HFF-Myc (cell line): ENCODE data around the gene DISC1.
A peak's percentile ranks its signal among the peaks of the same experiment; 100 is the strongest.

Experiments used
- DNase-seq: peaks from one replicate; pipeline ENCODE4 v3.0.0-alpha.2; 2011; ENCODE audit warnings: low read depth; ENCODE audit errors: extremely low read depth
- H3K4me3 ChIP-seq: replicated peaks from 2 replicates; pipeline ENCODE4 v1.5.1; 2011; ENCODE audit warnings: low read depth, mild to moderate bottlenecking, control low read depth, low read length
- CTCF ChIP-seq: IDR thresholded peaks from 2 replicates; pipeline ENCODE4 v1.5.1; 2012; ENCODE audit warnings: mild to moderate bottlenecking, low read depth, low read length, control low read depth; ENCODE audit errors: missing control alignments

DISC1 gene

GRCh38 chr1:231991231-231991630 lies 364.6 kb downstream of the DISC1 start:
- no peak overlapping the region for H3K4me3 ChIP-seq
- TF ChIP-seq CTCF, result no peak
- peak; percentile 24 for DNase-seq

DNA sequence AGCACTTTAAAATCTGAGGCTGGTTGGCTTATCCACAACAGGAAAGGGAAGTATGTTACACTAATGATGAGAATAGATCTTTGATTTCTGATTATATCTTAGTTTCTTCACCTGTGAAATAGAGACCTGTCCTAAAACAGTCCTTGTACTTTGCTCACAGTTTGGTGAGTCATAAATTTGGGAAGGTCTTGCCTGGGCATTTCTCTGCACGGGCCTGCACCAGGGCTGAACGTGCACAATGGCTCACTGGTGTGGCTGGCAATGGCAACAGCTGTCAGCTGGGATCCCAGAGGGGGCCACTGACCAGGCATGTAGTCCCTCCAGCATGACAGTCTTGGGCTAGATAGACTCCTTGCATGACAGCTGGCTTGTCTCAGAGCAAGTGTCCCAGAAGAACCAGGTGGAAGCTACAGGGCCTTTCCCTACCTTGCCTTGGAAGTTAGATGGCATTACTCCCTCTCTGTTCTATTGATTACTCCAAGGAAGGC lies 367.4 kb downstream of the DISC1 start:
- no peak for TF ChIP-seq CTCF
- DNase-seq, result no peak
- H3K4me3 ChIP-seq, result no peak overlapping the region

DNA sequence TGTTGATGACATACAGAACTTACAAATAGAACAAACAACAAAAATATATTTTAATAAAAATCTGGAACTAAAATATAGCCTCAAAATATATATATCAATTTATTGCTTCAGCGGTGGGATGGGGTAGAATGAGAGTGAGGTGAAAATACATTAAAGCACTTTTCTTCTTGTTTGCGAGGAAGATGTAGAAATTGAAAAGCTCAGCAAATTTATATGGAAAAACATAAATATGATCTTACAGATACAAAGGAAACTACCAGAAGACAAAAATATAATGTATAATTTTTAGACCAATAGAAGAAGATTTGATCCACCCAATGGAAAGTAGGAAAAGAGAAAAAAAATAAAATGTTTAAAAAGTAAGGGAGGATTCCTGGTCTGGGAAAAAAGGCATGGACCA lies 372.2 kb downstream of the DISC1 start:
- no peak for DNase-seq
- no peak for TF ChIP-seq CTCF
- H3K4me3 ChIP-seq, result no peak overlapping the region

GRCh38 chr1:232005300-232005699 lies 378.7 kb downstream of the DISC1 start:
- no peak for DNase-seq
- no peak for TF ChIP-seq CTCF
- H3K4me3 ChIP-seq, result no peak overlapping the region

- no peak for TF ChIP-seq CTCF
- DNase-seq, result no peak
- no peak overlapping the region for H3K4me3 ChIP-seq
Measured at GRCh38 chr1:232009741-232010140, 383.2 kb downstream of the DISC1 start.

DNA sequence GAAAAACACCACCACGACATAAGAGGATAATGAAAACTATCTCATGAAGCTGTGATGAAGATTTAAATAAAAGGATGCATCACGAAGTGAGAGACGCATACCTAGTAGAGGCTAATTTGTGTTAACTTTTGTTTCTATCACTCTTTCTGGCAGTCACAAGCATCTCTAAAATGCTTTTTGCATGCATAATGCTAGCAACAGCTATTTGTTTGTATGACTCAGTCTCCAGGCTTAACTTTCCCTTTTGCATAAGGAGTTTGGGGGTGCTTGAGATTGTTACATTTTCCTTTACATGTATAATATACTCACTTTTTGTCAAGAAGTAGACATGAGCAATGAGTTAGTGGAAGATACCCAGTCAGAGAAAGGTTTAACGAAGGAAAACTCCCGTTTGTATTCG lies 385.4 kb downstream of the DISC1 start:
- H3K4me3 ChIP-seq, result no peak overlapping the region
- DNase-seq, result no peak
- no peak for TF ChIP-seq CTCF

DNA sequence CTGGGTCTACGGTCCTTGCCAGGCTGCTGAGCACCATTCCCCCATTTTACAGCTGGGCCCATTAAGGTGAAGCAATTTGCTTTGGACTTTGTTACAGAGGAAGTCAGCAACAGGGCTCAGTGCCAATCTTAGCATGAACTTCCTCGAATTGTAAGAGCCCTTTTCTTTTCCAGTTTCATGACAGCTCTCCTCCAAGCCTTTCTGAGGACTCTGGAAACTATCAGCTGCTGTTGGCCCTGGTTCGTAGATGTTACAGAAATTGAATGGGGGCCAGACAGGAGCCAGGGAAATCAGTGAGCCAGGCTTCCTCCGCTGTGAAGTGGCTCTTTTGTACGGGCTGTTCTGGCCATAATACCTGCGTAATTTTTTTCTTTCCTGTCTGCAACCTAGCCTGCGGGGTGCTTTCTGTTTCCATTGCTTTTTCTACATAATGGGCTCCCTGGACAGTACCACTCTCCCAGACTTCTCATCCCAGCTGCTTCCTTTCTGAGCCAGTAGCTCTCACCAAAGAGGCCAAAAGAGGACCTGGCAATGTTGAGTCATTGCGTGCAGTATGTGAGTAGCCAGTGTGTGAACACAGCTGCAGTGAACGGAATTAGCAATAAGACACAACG lies 386.3 kb downstream of the DISC1 start:
- DNase-seq, result no peak
- TF ChIP-seq CTCF, result no peak
- no peak overlapping the region for H3K4me3 ChIP-seq
